H1 (cell line): ENCODE results near the gene PROZ. TPM values are rescaled to one million over a fixed set of nuclear protein-coding genes. Genes with fewer than 3 reads are reported as not detected.

ENCODE experiments used
- BCL11A ChIP-seq, 2 experiments: IDR thresholded peaks; one replicate each; pipeline ENCODE4 v1.6.1; 2011; ENCODE audit warnings: low read depth in 2 of 2, low read length in 2 of 2, mild to moderate bottlenecking in 2 of 2
- EP300 ChIP-seq, 2 experiments: IDR thresholded peaks; 1 replicate in 1 of 2; 2 replicates in 1 of 2; pipeline ENCODE4 v1.6.1; 2011 to 2012; ENCODE audit warnings: low read depth in 2 of 2, low read length in 2 of 2, mild to moderate bottlenecking in 2 of 2, borderline replicate concordance in 1 of 2, inconsistent platforms in 1 of 2, moderate library complexity in 1 of 2
- JUND ChIP-seq: IDR thresholded peaks from 2 replicates; pipeline ENCODE4 v1.6.1; 2011; ENCODE audit warnings: mild to moderate bottlenecking, improper control_type of control experiment, low read length
- KDM1A ChIP-seq: fragments of 200-600, 300-600 bp; sonication (generic); IDR thresholded peaks from 2 replicates; pipeline ENCODE4 v1.7.1; 2016; ENCODE audit warnings: mild to moderate bottlenecking, low read length, borderline replicate concordance
- SAP30 ChIP-seq: fragments of 300-600 bp; sonication (generic); IDR thresholded peaks from 2 replicates; pipeline ENCODE4 v1.7.1; 2012; ENCODE audit warnings: low read length, moderate library complexity, mild to moderate bottlenecking, inconsistent platforms; ENCODE audit not compliant: insufficient read depth, insufficient replicate concordance
- SP2 ChIP-seq: IDR thresholded peaks from 2 replicates; pipeline ENCODE4 v1.6.1; 2012; ENCODE audit warnings: mild to moderate bottlenecking, low read length, inconsistent platforms
- SRF ChIP-seq: IDR thresholded peaks from 2 replicates; pipeline ENCODE4 v1.6.1; 2011; ENCODE audit warnings: mild to moderate bottlenecking, low read depth, low read length, moderate library complexity
- TBP ChIP-seq: IDR thresholded peaks from 2 replicates; pipeline ENCODE4 v1.6.1; 2011; ENCODE audit warnings: low read depth, low read length, improper control_type of control experiment
- TCF12 ChIP-seq: IDR thresholded peaks from 2 replicates; pipeline ENCODE4 v1.6.1; 2011; ENCODE audit warnings: low read depth, mild to moderate bottlenecking, low read length
- polyA plus RNA-seq, 7 experiments: library from polyadenylated mRNA; depleted of rRNA in 3 of 7; stranded (reverse) in 5 of 7; unstranded in 2 of 7; fragments of >200 nt in 5 of 7; fragments of 200-250 nt in 2 of 7; gene quantifications; 1 replicate in 5 of 7; 2 replicates in 1 of 7; 4 replicates in 1 of 7; pipeline versions ENCODE4 v1.2.1 to v1.2.3, GENCODE V29; 2011 to 2013; ENCODE audit warnings: missing spikeins in 2 of 7, mixed read lengths in 2 of 7
- total RNA-seq: library from RNA; stranded (reverse); fragmentation: NEBNext Ultra II Directional; extraction: Animal tissue kit (Norgen Biotek cat#: 25700); gene quantifications from 2 replicates; pipeline ENCODE4 v1.2.1, GENCODE V29; 2021
- TF ChIP-seq, protein P1 (sequence below), 3 experiments: IDR thresholded peaks; 1 replicate in 2 of 3; 2 replicates in 1 of 3; pipeline versions ENCODE4 v1.5.1 to v1.6.1; 2011; ENCODE audit warnings: low read length in 3 of 3, mild to moderate bottlenecking in 3 of 3, inconsistent platforms in 2 of 3, low read depth in 1 of 3, moderate library complexity in 1 of 3; ENCODE audit not compliant: insufficient read depth in 1 of 3; ENCODE audit errors: control extremely low read depth in 1 of 3
- TF ChIP-seq, protein P2 (sequence below): IDR thresholded peaks from 2 replicates; pipeline ENCODE4 v1.6.1; 2012; ENCODE audit warnings: inconsistent platforms

Gene PROZ
- total and polyA plus RNA-seq, 2 of the 8 experiments (the other 6 are each of a cell fraction or from before 2014, with no cell fraction given): not detected

DNA sequence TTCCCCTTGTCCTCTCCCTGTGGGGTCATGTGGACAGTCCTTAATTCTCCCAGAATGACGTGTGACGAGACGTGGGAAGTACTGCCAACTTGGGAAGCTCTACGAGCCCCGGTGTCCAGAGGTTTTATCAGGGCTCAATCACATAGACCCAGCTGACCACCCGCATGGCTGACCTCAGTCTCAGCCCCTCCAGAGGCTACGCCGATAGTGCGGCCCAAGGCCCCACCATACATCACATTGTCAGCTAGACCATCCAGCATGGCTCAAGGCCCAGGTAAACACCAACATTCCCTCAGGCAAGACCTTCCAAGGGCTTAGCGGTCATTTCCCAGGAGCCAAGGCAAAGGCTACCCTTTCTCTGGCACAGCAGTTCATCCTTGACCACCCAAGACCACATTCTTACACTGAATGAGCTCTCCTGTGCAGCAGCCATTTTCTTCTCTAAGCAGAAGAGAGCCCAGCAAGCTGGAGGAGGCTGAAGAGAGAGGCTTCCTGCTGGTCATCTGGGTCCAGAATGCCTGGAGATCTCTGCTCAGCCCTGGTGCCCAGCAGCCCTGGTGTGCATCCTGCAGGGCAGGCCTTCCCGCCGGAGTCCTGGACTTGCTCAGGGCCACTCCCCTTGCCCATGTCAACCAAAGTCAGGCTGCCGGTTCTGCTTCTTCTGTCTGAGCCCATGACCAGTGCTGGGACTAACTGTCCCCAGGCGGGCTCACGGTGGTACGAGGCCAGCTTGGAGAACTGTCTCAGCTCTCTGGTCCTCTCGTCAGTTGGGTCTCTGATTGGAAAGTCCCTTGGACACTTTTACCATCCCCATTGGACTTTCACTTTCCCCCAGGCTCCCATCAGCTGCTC lies 43.7 kb upstream of the PROZ start (continued):
- TF ChIP-seq, protein P1, sequence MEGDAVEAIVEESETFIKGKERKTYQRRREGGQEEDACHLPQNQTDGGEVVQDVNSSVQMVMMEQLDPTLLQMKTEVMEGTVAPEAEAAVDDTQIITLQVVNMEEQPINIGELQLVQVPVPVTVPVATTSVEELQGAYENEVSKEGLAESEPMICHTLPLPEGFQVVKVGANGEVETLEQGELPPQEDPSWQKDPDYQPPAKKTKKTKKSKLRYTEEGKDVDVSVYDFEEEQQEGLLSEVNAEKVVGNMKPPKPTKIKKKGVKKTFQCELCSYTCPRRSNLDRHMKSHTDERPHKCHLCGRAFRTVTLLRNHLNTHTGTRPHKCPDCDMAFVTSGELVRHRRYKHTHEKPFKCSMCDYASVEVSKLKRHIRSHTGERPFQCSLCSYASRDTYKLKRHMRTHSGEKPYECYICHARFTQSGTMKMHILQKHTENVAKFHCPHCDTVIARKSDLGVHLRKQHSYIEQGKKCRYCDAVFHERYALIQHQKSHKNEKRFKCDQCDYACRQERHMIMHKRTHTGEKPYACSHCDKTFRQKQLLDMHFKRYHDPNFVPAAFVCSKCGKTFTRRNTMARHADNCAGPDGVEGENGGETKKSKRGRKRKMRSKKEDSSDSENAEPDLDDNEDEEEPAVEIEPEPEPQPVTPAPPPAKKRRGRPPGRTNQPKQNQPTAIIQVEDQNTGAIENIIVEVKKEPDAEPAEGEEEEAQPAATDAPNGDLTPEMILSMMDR (IDR thresholded peaks at IDR 0.05; ENCODE audit: control extremely low read depth in 1 of 3, insufficient read depth in 1 of 3, low read depth in 1 of 3, low read length in 3 of 3): no peak
- TF ChIP-seq TBP (no peak), SRF (no peak), KDM1A (no peak), SP2 (no peak), BCL11A (IDR thresholded peaks at IDR 0.05; ENCODE audit: low read depth in 2 of 2, low read length in 2 of 2) (no peak), TCF12 (no peak), JUND (no peak), EP300 (IDR thresholded peaks at IDR 0.05; ENCODE audit: borderline replicate concordance in 1 of 2, low read depth in 2 of 2, low read length in 2 of 2) (no peak), SAP30 (no peak)
- TF ChIP-seq, protein P2, sequence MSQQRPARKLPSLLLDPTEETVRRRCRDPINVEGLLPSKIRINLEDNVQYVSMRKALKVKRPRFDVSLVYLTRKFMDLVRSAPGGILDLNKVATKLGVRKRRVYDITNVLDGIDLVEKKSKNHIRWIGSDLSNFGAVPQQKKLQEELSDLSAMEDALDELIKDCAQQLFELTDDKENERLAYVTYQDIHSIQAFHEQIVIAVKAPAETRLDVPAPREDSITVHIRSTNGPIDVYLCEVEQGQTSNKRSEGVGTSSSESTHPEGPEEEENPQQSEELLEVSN: no peak
